ENCODE data around the gene MVB12B. TPM values are rescaled to one million over a fixed set of nuclear protein-coding genes. Genes with fewer than 3 reads are reported as not detected.

MVB12B gene
- total RNA-seq, 6 experiments from 2014 or later = 7.2 to 16.2 (median 9.1) TPM

DNA sequence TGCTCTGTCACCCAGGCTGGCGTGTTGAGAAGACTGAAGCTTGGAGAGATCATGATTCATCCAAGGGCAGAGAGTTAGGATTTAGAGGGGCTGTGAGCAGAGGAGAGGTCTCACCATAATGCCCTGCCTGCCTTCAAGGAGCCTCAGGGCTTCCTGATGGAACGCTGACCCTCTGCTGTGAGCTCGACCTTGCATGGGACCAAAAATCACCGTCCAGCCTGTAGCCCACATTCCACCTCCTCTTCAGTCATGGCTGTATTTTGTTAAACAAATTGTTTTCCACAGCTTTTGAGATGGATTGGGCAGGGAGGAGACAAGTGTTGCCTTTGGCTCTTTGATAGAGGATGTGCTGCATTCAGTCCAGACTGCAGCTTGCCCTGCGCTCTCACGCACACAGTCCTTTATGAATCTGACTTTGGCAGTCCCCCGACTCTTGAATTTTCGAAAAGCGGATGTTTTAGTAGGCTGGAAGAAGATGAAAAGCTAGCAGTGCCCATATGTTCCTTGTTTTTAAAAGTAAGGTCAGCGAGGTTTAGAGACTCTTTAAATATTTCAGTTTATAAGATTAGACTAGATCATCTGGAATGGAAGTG, 79.5 kb downstream of the MVB12B start:
- Histone ChIP-seq H3K9me3 (no peaks in the 10 kb centered on the region), H3K4me1 (no peaks in the 10 kb centered on the region), H3K27me3 (no peaks in the 10 kb centered on the region), H3K4me3 (no peak overlapping the region), H3K36me3 (peaks cover 0 to 7% (median 0%) of the 10 kb centered on the region in 4 donors), H3K27ac (no peak overlapping the region)
- 82% methylated on average over 10 of the region's 10 CpGs for WGBS (ENCODE audit: insufficient coverage, low coverage, low lambda C conversion rate, missing lambda C conversion rate)
- DNase-seq (peak in 1 of 3 donors; percentile 26), ATAC-seq (no peak)
- intact Hi-C loops (cut with DNase I) = no loop called here
- no peak for TF ChIP-seq POLR2A (IDR thresholded peaks at IDR 0.05)
- TF ChIP-seq, protein P1, sequence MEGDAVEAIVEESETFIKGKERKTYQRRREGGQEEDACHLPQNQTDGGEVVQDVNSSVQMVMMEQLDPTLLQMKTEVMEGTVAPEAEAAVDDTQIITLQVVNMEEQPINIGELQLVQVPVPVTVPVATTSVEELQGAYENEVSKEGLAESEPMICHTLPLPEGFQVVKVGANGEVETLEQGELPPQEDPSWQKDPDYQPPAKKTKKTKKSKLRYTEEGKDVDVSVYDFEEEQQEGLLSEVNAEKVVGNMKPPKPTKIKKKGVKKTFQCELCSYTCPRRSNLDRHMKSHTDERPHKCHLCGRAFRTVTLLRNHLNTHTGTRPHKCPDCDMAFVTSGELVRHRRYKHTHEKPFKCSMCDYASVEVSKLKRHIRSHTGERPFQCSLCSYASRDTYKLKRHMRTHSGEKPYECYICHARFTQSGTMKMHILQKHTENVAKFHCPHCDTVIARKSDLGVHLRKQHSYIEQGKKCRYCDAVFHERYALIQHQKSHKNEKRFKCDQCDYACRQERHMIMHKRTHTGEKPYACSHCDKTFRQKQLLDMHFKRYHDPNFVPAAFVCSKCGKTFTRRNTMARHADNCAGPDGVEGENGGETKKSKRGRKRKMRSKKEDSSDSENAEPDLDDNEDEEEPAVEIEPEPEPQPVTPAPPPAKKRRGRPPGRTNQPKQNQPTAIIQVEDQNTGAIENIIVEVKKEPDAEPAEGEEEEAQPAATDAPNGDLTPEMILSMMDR (IDR thresholded peaks at IDR 0.05) = no peak

DNA sequence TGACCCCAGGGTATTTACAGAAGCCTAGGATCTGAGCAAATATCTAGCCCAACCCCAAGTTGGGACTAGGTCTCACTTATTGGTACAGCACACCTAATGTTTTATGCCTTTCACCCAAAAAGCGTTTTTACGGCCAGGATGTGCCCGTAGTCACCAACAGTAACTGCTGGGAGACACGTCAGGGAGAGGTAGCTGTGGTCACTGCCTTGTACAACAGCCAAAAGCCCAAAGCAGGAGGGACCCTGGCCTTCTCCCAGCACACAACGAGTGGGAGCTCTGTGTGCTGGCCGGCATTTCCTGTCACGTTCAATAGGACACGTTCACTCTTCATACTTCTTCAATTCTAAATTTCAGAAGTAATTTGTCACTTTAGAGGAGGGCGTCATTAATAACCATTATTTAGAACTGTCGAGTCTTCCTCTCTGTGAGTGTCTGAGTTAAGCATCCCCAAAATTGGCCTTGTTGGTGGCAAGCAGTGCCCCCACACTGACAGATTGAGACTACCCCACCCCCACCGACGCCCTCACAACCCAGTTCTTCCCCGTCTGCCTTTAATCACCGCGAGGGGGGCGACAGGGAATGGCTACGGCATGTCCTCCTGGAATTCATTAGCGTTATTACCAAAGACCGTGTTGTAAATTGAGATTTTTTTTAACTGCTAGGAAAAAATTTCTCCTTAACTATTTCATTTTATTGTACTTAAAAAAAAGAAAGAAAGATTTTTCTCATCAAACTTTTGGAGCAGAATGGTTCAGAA, 80.7 kb downstream of the MVB12B start:
- TF ChIP-seq POLR2A (IDR thresholded peaks at IDR 0.05) = no peak
- TF ChIP-seq, protein P1 (IDR thresholded peaks at IDR 0.05) = no peak
- Histone ChIP-seq H3K4me1 (no peaks in the 10 kb centered on the region), H3K36me3 (peaks cover 0 to 7% (median 0%) of the 10 kb centered on the region in 4 donors), H3K4me3 (no peak overlapping the region), H3K27me3 (no peaks in the 10 kb centered on the region), H3K27ac (no peak overlapping the region), H3K9me3 (no peaks in the 10 kb centered on the region)
- intact Hi-C loops (cut with DNase I) = no loop called here
- ATAC-seq (no peak), DNase-seq (peak in 1 of 3 donors; percentile 40)
- 81% methylated on average over 19 of the region's 19 CpGs for WGBS (ENCODE audit: insufficient coverage, low coverage, low lambda C conversion rate, missing lambda C conversion rate)

DNA sequence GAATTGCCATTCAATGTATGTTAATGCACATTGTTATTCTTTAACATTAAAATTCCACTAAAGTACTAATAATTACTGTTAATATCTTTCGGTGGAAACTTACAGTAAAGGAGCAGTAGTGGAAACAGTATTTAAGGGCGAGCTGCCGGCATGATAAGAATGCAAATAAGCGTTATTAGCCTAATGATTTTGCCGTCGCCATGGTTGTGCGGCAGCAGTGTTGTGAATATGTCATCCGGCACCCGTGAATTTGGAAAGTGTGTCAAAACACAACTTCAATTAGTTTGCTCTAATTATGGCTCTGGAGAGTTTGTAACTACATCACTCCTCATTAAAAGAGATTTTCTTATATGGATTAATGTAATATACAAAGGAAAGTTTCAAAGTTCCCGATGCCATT, 81.4 kb downstream of the MVB12B start:
- ATAC-seq = no peak
- WGBS (ENCODE audit: insufficient coverage, low coverage, low lambda C conversion rate, missing lambda C conversion rate) = 89% methylated on average over 8 of the region's 10 CpGs
- Histone ChIP-seq H3K27me3 (no peaks in the 10 kb centered on the region), H3K4me3 (no peak overlapping the region), H3K36me3 (peaks cover 0 to 7% (median 0%) of the 10 kb centered on the region in 4 donors), H3K9me3 (no peaks in the 10 kb centered on the region), H3K27ac (no peak overlapping the region), H3K4me1 (no peaks in the 10 kb centered on the region)
- DNase-seq = peak in 1 of 3 donors; percentile 3
- intact Hi-C loops (cut with DNase I) = no loop called here
- TF ChIP-seq POLR2A (IDR thresholded peaks at IDR 0.05) = no peak
- TF ChIP-seq, protein P1 (IDR thresholded peaks at IDR 0.05) = no peak

DNA sequence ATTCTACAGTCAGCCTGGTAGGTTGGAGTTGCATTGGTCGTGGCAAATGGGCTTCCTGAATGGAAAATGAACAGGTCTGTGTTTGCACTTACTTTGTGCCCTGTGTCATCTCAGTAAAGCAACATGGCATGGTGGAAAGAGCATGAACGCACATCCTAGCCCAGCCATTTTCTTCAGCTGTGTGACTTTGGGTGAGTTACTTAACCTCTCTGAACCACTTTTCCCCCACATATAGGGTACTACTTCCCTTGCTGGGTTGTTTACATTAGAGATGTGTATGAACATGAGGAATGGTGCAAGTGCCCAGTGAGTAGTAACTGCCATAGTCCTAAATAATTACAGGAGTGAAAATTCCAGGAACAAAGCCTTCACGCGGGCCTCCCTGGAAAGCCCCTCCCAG, 83.6 kb downstream of the MVB12B start:
- Histone ChIP-seq H3K9me3 (no peaks in the 10 kb centered on the region), H3K4me3 (no peak overlapping the region), H3K27ac (no peak overlapping the region), H3K27me3 (no peaks in the 10 kb centered on the region), H3K4me1 (no peaks in the 10 kb centered on the region), H3K36me3 (peaks cover 0 to 11% (median 0%) of the 10 kb centered on the region in 4 donors)
- intact Hi-C loops (cut with DNase I) = no loop called here
- ATAC-seq (no peak), DNase-seq (no peak)
- 93% methylated on average over 4 of the region's 4 CpGs for WGBS (ENCODE audit: insufficient coverage, low coverage, low lambda C conversion rate, missing lambda C conversion rate)
- TF ChIP-seq, protein P1 (IDR thresholded peaks at IDR 0.05) = no peak
- TF ChIP-seq POLR2A (IDR thresholded peaks at IDR 0.05) = no peak
